NCI-H2196 (cell line): Measurements from ENCODE around the gene TAS2R50.

Experiments
- DNase-seq: peaks from one replicate; lab custom pipeline; 2025; ENCODE audit not compliant: unreplicated experiment; lab: John Stamatoyannopoulos, UW

TAS2R50 gene

GRCh38 chr12:10956085-10956484 is 30.6 kb downstream of the TAS2R50 start:
- DNase-seq: no peak

- DNase-seq: no peak
These were observed 34.1 kb downstream of the TAS2R50 start for GRCh38 chr12:10952645-10953044.

- DNase-seq: no peak
These were observed 43.5 kb downstream of the TAS2R50 start for GRCh38 chr12:10943167-10943566.

- no peak for DNase-seq
These were observed 44.6 kb downstream of the TAS2R50 start for GRCh38 chr12:10941916-10942607.

GRCh38 chr12:10941369-10941768 is 45.3 kb downstream of the TAS2R50 start:
- DNase-seq: no peak

GRCh38 chr12:10940389-10940788 is 46.3 kb downstream of the TAS2R50 start:
- no peak for DNase-seq

GRCh38 chr12:10939163-10939562 is 47.5 kb downstream of the TAS2R50 start, which contains the start of gene TAS2R14:
Gene TAS2R14 (minus strand): TSS chr12:10939263. CDS start chr12:10939207, 56 bp downstream.
- DNase-seq: no peak

GRCh38 chr12:10936506-10936905 is 50.2 kb downstream of the TAS2R50 start:
- DNase-seq: no peak
